Fibroblast of lung (primary cell): Measurements from ENCODE around the gene TMEM132E. TPM values are rescaled to one million over a fixed set of nuclear protein-coding genes. Genes with fewer than 3 reads are reported as not detected.

ENCODE experiments used
- DNase-seq, 2 donors: peaks; one replicate each; pipeline versions ENCODE4 v3.0.0 to v3.0.0-alpha.2; 2010; ENCODE audit warnings: low read depth in 2 of 2
- H2AFZ ChIP-seq: 2 replicates; pipeline ENCODE4 v1.5.1; 2012; ENCODE audit warnings: low read length, control low read depth, inconsistent platforms
- H3K27ac ChIP-seq: 2 replicates; pipeline ENCODE4 v1.5.1; 2011; ENCODE audit warnings: low read length, control low read depth; ENCODE audit not compliant: insufficient read depth
- H3K27me3 ChIP-seq: 2 replicates; pipeline ENCODE4 v1.5.1; 2011; ENCODE audit warnings: mild to moderate bottlenecking, low read length; ENCODE audit not compliant: control insufficient read depth, insufficient read depth
- H3K36me3 ChIP-seq: 2 replicates; pipeline ENCODE4 v1.5.1; 2011; ENCODE audit warnings: low read length; ENCODE audit not compliant: control insufficient read depth, insufficient read depth
- H3K4me1 ChIP-seq: 2 replicates; pipeline ENCODE4 v1.5.1; 2011; ENCODE audit warnings: low read length; ENCODE audit not compliant: control insufficient read depth, insufficient read depth; ENCODE audit errors: extremely low read depth
- H3K4me2 ChIP-seq: 2 replicates; pipeline ENCODE4 v1.5.1; 2011; ENCODE audit warnings: low read length, control low read depth; ENCODE audit not compliant: insufficient read depth; ENCODE audit errors: extremely low read depth
- H3K4me3 ChIP-seq, 4 experiments: fragments of 200-600 bp in 1 of 4; sonication (generic) in 1 of 4; replicated peaks in 1 of 4; 2 replicates each; pipeline ENCODE4 v1.5.1; 2011 to 2016; ENCODE audit warnings: low read length in 4 of 4, low read depth in 3 of 4, mild to moderate bottlenecking in 3 of 4, control low read depth in 2 of 4, inconsistent platforms in 1 of 4, mixed read lengths in 1 of 4; ENCODE audit not compliant: insufficient read depth in 1 of 4; ENCODE audit errors: control extremely low read depth in 1 of 4
- H3K79me2 ChIP-seq: 2 replicates; pipeline ENCODE4 v1.5.1; 2012; ENCODE audit warnings: mild to moderate bottlenecking, low read length, inconsistent platforms; ENCODE audit not compliant: control insufficient read depth, insufficient read depth
- H3K9ac ChIP-seq: 2 replicates; pipeline ENCODE4 v1.5.1; 2011; ENCODE audit warnings: mild to moderate bottlenecking, low read length, control low read depth; ENCODE audit not compliant: insufficient read depth
- H3K9me3 ChIP-seq: 2 replicates; pipeline ENCODE4 v1.5.1; 2012; ENCODE audit warnings: low read depth, low read length; ENCODE audit not compliant: control insufficient read depth, insufficient read depth
- H4K20me1 ChIP-seq: 2 replicates; pipeline ENCODE4 v1.5.1; 2011; ENCODE audit warnings: low read length; ENCODE audit not compliant: control insufficient read depth, insufficient read depth; ENCODE audit errors: extremely low read depth
- CTCF ChIP-seq, 2 donors: IDR thresholded peaks in 1 of 2; conservative IDR thresholded peaks in 1 of 2; 1 replicate in 1 of 2; 2 replicates in 1 of 2; pipeline ENCODE4 v1.5.1; 2011 to 2012; ENCODE audit warnings: low read length in 2 of 2, control low read depth in 1 of 2, inconsistent platforms in 1 of 2, low read depth in 1 of 2, mild to moderate bottlenecking in 1 of 2
- EZH2 ChIP-seq: IDR thresholded peaks from 2 replicates; pipeline ENCODE4 v1.5.1; 2012; ENCODE audit warnings: low read length, control low read depth, mild to moderate bottlenecking; ENCODE audit errors: missing control alignments
- polyA plus RNA-seq, 2 donors: library from polyadenylated mRNA; depleted of rRNA in 1 of 2; stranded (reverse) in 1 of 2; unstranded in 1 of 2; fragments of >200 nt; gene quantifications; 2 replicates each; pipeline ENCODE4 v1.2.1, GENCODE V29; 2011 to 2012; ENCODE audit warnings: missing spikeins in 1 of 2
- total RNA-seq: library from RNA; depleted of rRNA; stranded (reverse); fragments of >200 nt; gene quantifications from 2 replicates; pipeline ENCODE4 v1.2.1, GENCODE V29; 2014

The TMEM132E gene
- total and polyA plus RNA-seq, 2 donors (not counting 1 experiment from before 2014, with no cell fraction given), result not detected

GRCh38 chr17:34539881-34540280 is 39.5 kb upstream of the TMEM132E start:
- H4K20me1 ChIP-seq, result no peaks in the 10 kb centered on the region
- TF ChIP-seq CTCF (conservative IDR thresholded peaks at IDR 0.05 in 1 of 2, IDR thresholded peaks at IDR 0.05 in 1 of 2; ENCODE audit: low read depth in 1 of 2, low read length in 2 of 2) (no peak), EZH2 (no peak)
- H3K27ac ChIP-seq, result no peak overlapping the region
- no peak overlapping the region for H3K4me2 ChIP-seq
- H3K9ac ChIP-seq, result no peak overlapping the region
- no peaks in the 10 kb centered on the region for H3K27me3 ChIP-seq
- no peaks in the 10 kb centered on the region for H3K9me3 ChIP-seq
- no peak overlapping the region for H2AFZ ChIP-seq
- no peaks in the 10 kb centered on the region for H3K79me2 ChIP-seq
- no peaks in the 10 kb centered on the region for H3K36me3 ChIP-seq
- H3K4me3 ChIP-seq, result no peak overlapping the region
- H3K4me1 ChIP-seq, result no peaks in the 10 kb centered on the region
- DNase-seq, result no peak

DNA sequence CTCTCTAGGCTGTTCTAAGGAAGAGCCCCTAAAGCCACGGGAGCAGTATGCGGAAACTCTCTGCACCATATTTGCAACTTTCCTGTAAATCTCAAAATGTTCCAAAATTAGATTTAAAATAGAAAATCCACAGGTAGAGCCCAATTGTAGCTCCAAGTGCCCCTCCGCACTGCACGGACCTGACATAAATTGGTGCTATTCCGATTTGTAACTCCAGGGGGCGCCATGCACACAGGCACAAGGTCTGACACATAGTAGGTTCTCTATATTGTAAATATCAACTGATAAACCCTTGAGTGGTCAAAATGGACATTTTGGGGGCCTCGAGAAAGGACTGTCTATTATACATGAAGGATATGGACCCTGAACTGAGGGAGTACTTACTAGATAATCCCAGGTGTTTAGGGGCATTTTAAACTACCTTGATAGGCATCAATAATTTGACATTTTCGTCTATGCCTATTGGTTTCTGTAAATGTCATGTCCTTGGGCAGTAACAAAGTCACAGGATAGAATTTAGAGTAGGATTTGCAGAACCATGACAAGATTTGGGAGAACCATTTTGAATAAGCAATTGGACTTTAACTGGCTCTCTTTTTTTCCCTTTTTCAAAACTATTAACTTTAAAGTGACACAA is 36.6 kb upstream of the TMEM132E start:
- Histone ChIP-seq H2AFZ (no peak overlapping the region), H3K9me3 (no peaks in the 10 kb centered on the region), H4K20me1 (no peaks in the 10 kb centered on the region), H3K9ac (no peak overlapping the region), H3K27me3 (no peaks in the 10 kb centered on the region), H3K4me1 (no peaks in the 10 kb centered on the region), H3K27ac (no peak overlapping the region), H3K79me2 (no peaks in the 10 kb centered on the region), H3K4me3 (no peak overlapping the region), H3K36me3 (no peaks in the 10 kb centered on the region), H3K4me2 (no peak overlapping the region)
- DNase-seq, result peak; percentile 4 to 26
- TF ChIP-seq EZH2 (no peak), CTCF (conservative IDR thresholded peaks at IDR 0.05 in 1 of 2, IDR thresholded peaks at IDR 0.05 in 1 of 2; ENCODE audit: low read depth in 1 of 2, low read length in 2 of 2) (peak; percentile 77 to 86)

DNA sequence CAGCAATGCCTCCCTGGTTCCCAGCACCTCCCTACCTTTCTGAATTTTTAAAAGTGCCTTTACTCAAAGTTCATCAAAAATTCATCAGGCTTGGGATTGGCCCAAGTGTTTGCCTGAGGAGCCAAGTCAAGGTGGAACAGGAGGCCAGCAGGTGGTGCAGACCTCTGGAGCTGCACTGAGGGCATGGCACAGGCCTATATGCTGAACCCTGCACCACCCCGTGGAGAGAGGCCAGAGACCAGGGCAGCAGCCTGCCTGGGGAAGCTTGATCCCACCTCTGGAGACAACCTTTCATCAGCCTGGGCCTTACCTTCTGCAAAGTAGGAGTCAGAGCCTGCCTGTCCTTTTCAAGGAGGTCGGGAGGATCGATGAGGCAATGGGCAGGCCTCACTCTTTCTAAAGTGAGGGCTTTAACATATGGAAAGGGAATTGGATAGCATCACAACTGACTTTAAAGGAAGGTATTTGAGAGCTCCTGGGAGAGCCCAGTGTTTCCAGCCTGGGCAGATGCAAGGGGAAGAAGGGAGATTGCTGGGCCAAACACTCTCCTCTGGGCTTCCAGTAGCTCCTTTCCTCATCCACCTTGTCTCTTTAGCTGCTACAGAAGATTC is 31.8 kb upstream of the TMEM132E start:
- Histone ChIP-seq H3K9ac (no peak overlapping the region), H2AFZ (no peak overlapping the region), H3K27me3 (no peaks in the 10 kb centered on the region), H3K79me2 (no peaks in the 10 kb centered on the region), H3K4me1 (no peaks in the 10 kb centered on the region), H3K27ac (no peak overlapping the region), H3K9me3 (no peaks in the 10 kb centered on the region), H3K4me3 (no peak overlapping the region), H3K4me2 (no peak overlapping the region), H4K20me1 (no peaks in the 10 kb centered on the region), H3K36me3 (no peaks in the 10 kb centered on the region)
- no peak for DNase-seq
- no peak for TF ChIP-seq CTCF (conservative IDR thresholded peaks at IDR 0.05 in 1 of 2, IDR thresholded peaks at IDR 0.05 in 1 of 2; ENCODE audit: low read depth in 1 of 2, low read length in 2 of 2)
- no peak for TF ChIP-seq EZH2
